Forelimb muscle (tissue), 1 donor: ENCODE data around the gene STON1. TPM values are rescaled to one million over a fixed set of nuclear protein-coding genes. Genes with fewer than 3 reads are reported as not detected.
"Not testable (repeated sequence)": the region's sequence is repeated elsewhere in the genome, so short reads cannot be mapped to it uniquely, and the experiment has no call there.

ENCODE experiments used
- DNase-seq: peaks from one replicate; pipeline ENCODE4 v3.0.0-alpha.2; 2013; ENCODE audit warnings: low read depth
- polyA plus RNA-seq: library from polyadenylated mRNA; unstranded; fragments of 120-200 nt; gene quantifications from one replicate; pipeline ENCODE4 v1.2.1, GENCODE V29; 2013; ENCODE audit not compliant: insufficient read length

The STON1 gene
- polyA plus RNA-seq, 1 donor: 8.1 TPM

GRCh38 chr2:48617618-48618017 lies 87.7 kb downstream of the STON1 start, which contains the start of gene GTF2A1L:
Gene GTF2A1L, plus strand, starts transcription at chr2:48617856. Its CDS starts 19 bp downstream, at chr2:48617875.
- DNase-seq: no peak

DNA sequence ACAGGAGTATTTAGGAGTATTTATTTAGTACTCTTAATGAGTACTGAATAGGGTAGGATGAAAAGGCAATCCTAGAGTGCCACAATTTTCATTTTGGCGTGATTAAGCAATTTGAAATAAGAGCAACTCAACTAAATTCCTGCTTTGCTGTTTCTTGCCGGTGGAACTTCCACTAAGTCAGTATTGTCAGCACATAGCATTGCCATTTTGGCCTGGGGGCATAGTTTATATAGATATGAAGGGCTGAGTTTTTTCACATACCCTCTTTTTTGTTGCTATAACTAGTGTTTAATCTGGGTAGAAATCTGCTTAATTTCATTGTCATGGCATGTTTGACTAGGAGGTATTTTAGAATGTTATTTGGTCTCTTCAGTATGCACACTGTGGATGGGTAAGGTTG lies 89.6 kb downstream of the STON1 start:
- DNase-seq: no peak

DNA sequence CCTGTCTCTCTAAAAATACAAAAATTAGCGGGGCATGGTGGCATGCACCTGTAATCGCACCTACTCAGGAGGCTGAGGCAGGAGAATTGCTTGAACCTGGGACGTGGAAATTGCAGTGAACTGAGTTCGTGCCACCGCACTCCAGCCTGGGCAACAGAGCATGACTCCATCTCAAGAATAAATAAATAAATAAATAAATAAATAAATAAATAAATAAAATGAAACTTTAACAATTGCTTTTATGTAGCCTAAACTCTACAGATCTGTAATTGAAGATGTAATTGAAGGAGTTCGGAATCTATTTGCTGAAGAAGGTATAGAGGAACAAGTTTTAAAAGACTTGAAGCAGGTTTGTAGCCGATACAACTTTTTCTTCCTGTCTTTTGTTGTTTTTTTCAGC lies 90.7 kb downstream of the STON1 start:
- DNase-seq: no peak

DNA sequence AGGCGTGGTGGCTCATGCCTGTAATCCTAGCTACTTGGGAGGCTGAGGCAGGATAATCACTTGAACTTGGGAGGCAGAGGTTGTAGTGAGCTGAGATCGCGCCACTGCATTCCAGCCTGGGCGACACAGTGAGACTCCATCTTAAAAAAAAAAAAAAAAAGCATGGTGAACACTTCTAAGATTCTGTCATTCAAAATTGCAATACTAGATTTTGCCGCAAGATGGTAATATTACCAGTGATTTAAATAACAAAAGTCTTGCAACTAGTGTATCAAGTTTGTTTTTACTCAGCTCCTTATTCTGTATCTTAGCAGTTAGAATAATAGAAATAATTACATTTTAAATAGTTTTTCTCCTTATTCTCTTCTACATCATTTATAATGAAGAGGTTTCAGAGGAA lies 92.7 kb downstream of the STON1 start:
- DNase-seq: not testable (repeated sequence)

DNA sequence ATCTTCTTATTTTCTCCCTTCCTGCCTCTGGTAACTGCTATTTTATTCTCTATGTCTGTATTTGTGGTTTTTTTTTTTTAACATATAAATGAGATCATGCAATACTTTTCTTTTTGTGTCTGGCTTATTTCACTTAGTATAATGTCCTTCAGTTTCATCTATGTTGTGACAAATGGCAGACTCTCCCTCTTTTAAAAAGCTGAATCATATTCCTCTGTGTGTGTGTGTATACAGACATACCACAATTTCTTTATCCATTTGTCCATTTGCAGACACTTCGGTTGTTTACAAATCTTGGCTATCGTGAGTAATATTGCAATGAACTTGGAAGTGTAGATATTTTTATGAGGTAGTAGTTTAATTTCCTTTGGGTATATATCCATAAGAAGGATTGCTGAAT lies 94.7 kb downstream of the STON1 start:
- DNase-seq: no peak

DNA sequence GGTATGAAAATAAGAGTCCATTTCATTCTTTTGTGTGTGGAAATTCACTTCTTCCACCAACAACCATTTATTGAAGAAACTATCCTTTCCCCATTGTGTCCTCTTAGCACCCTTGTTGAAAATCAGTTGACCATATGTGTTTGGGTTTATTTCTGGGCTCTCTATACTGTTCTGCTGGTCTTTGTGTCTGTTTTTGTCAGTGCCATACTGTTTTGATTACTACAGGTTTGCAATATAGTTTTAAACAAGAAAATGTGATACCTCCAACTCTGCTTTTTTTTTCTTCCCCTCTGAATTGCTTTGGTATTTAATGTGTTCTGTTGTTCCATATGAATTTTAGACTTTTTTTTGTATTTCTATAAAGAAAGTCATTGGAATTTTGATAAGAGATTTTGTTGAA lies 96.1 kb downstream of the STON1 start:
- no peak for DNase-seq

DNA sequence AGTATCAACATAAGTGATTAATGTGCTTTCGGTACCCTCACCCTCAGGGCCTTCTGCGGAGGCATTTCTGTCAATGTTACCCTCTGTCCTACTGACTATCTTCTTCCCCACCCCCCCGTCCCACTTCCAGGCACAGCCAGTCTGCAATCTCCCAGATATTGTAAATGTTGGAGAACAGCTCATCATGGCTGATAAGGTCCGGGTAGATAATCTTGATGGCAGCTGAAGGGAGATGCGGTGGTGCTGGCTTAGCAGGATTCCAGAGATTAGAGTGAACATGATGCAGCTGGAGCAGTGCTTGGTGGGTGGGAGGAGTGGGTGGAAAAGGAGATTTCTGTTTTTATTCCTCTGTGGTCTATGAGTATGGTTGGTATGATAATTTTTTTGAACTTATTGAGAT lies 103.2 kb downstream of the STON1 start:
- DNase-seq: no peak

GRCh38 chr2:48635786-48636185 lies 105.8 kb downstream of the STON1 start:
- DNase-seq: no peak

GRCh38 chr2:48638261-48638660 lies 108.3 kb downstream of the STON1 start:
- no peak for DNase-seq

Other genes with a start within 250 kb of the STON1 start
- 19.2 TPM for gene FOXN2, start 215.5 kb upstream of the STON1 start, polyA plus RNA-seq
- 14.3 TPM for gene PPP1R21, start 89.4 kb upstream of the STON1 start, polyA plus RNA-seq
- gene GTF2A1L, start 87.7 kb downstream of the STON1 start, polyA plus RNA-seq: 0.85 TPM
- 0.15 TPM for gene LHCGR, start 225.6 kb downstream of the STON1 start, polyA plus RNA-seq